ENCODE data around the gene NHERF1. TPM values are rescaled to one million over a fixed set of nuclear protein-coding genes. Genes with fewer than 3 reads are reported as not detected.

Gene NHERF1
- total RNA-seq, 1 experiment from 2014 or later = 83.6 TPM

GRCh38 chr17:74803388-74803930 lies 55.0 kb downstream of the NHERF1 start:
- no peak overlapping the region for H2AFZ ChIP-seq
- ChIA-PET CTCF (no interaction called here), POLR2A (ENCODE audit: unreplicated experiment) (no interaction called here)
- H3F3A ChIP-seq (ENCODE audit: insufficient read depth, low read depth) = no peaks in the 10 kb centered on the region
- no peaks in the 10 kb centered on the region for H3K4me1 ChIP-seq (replicated peaks; ENCODE audit: insufficient read depth)
- no peaks in the 10 kb centered on the region for H3K79me2 ChIP-seq (ENCODE audit: low read depth)
- H3K36me3 ChIP-seq (ENCODE audit: low read depth) = no peaks in the 10 kb centered on the region
- no TSS peak for BruUV-seq (replicated peaks)
- H4K20me1 ChIP-seq (ENCODE audit: insufficient read depth) = no peaks in the 10 kb centered on the region
- no peak overlapping the region for H3K4me3 ChIP-seq
- intact Hi-C loops (cut with micrococcal nuclease; ENCODE audit: unreplicated experiment) = no loop called here
- H3K27ac ChIP-seq = no peak overlapping the region
- no peaks in the 10 kb centered on the region for H3K27me3 ChIP-seq (ENCODE audit: insufficient read depth, low read depth)
- H3K4me2 ChIP-seq = no peak overlapping the region
- H3K9me2 ChIP-seq (ENCODE audit: insufficient read depth) = no peaks in the 10 kb centered on the region
- H3K9me3 ChIP-seq (ENCODE audit: insufficient read depth, low read depth) = no peaks in the 10 kb centered on the region
- TF ChIP-seq, protein P1, sequence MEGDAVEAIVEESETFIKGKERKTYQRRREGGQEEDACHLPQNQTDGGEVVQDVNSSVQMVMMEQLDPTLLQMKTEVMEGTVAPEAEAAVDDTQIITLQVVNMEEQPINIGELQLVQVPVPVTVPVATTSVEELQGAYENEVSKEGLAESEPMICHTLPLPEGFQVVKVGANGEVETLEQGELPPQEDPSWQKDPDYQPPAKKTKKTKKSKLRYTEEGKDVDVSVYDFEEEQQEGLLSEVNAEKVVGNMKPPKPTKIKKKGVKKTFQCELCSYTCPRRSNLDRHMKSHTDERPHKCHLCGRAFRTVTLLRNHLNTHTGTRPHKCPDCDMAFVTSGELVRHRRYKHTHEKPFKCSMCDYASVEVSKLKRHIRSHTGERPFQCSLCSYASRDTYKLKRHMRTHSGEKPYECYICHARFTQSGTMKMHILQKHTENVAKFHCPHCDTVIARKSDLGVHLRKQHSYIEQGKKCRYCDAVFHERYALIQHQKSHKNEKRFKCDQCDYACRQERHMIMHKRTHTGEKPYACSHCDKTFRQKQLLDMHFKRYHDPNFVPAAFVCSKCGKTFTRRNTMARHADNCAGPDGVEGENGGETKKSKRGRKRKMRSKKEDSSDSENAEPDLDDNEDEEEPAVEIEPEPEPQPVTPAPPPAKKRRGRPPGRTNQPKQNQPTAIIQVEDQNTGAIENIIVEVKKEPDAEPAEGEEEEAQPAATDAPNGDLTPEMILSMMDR (conservative IDR thresholded peaks at IDR 0.05) = no peak
- TF ChIP-seq EZH2 (IDR thresholded peaks at IDR 0.05; ENCODE audit: low read depth) = no peak
- DNase-seq = no peak

- H3F3A ChIP-seq (ENCODE audit: insufficient read depth, low read depth) = no peaks in the 10 kb centered on the region
- ChIA-PET POLR2A (ENCODE audit: unreplicated experiment) (no interaction called here), CTCF (no interaction called here)
- no peaks in the 10 kb centered on the region for H3K79me2 ChIP-seq (ENCODE audit: low read depth)
- intact Hi-C loops (cut with micrococcal nuclease; ENCODE audit: unreplicated experiment) = no loop called here
- H3K27ac ChIP-seq = no peak overlapping the region
- H4K20me1 ChIP-seq (ENCODE audit: insufficient read depth) = no peaks in the 10 kb centered on the region
- BruUV-seq (replicated peaks) = no TSS peak
- TF ChIP-seq, protein P1 (conservative IDR thresholded peaks at IDR 0.05) = no peak
- TF ChIP-seq EZH2 (IDR thresholded peaks at IDR 0.05; ENCODE audit: low read depth) = no peak
- no peak overlapping the region for H3K4me2 ChIP-seq
- H2AFZ ChIP-seq = no peak overlapping the region
- no peaks in the 10 kb centered on the region for H3K4me1 ChIP-seq (replicated peaks; ENCODE audit: insufficient read depth)
- DNase-seq = no peak
- no peaks in the 10 kb centered on the region for H3K27me3 ChIP-seq (ENCODE audit: insufficient read depth, low read depth)
- no peaks in the 10 kb centered on the region for H3K9me3 ChIP-seq (ENCODE audit: insufficient read depth, low read depth)
- no peaks in the 10 kb centered on the region for H3K36me3 ChIP-seq (ENCODE audit: low read depth)
- no peak overlapping the region for H3K4me3 ChIP-seq
- no peaks in the 10 kb centered on the region for H3K9me2 ChIP-seq (ENCODE audit: insufficient read depth)
Observed at GRCh38 chr17:74803971-74804370, 55.5 kb downstream of the NHERF1 start.

DNA sequence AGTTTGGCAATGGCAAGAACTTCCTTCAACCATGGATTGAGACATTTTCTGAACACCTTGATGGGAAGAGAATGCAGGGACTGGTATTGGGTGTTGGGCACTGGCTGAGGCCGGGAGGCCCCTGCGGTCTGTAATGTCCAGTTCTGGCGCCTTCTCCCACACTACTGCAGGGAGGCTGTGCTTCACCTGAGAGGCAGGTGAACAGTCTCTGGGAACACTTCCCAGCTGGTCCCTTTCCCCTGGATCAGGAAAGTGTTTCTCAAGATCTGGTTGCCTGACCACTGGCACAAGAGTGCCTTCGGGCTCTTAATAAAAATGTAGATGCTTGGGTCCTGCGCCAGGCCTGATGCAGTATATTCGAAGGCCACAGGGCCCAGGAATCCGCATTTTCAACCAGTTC lies 56.3 kb downstream of the NHERF1 start:
- Histone ChIP-seq H3K4me3 (no peak overlapping the region), H3K9me3 (ENCODE audit: insufficient read depth, low read depth) (no peaks in the 10 kb centered on the region), H3K36me3 (ENCODE audit: low read depth) (no peaks in the 10 kb centered on the region), H3K4me1 (replicated peaks; ENCODE audit: insufficient read depth) (no peaks in the 10 kb centered on the region), H3F3A (ENCODE audit: insufficient read depth, low read depth) (no peaks in the 10 kb centered on the region), H3K4me2 (no peak overlapping the region), H4K20me1 (ENCODE audit: insufficient read depth) (no peaks in the 10 kb centered on the region), H3K79me2 (ENCODE audit: low read depth) (no peaks in the 10 kb centered on the region), H3K27me3 (ENCODE audit: insufficient read depth, low read depth) (no peaks in the 10 kb centered on the region), H2AFZ (no peak overlapping the region), H3K9me2 (ENCODE audit: insufficient read depth) (no peaks in the 10 kb centered on the region), H3K27ac (no peak overlapping the region)
- DNase-seq = no peak
- TF ChIP-seq, protein P1 (conservative IDR thresholded peaks at IDR 0.05) = no peak
- TF ChIP-seq EZH2 (IDR thresholded peaks at IDR 0.05; ENCODE audit: low read depth) = no peak
- ChIA-PET CTCF (no interaction called here), POLR2A (ENCODE audit: unreplicated experiment) (no interaction called here)
- intact Hi-C loops (cut with micrococcal nuclease; ENCODE audit: unreplicated experiment) = no loop called here
- no TSS peak for BruUV-seq (replicated peaks)
